A549 (cell line): ENCODE data around the gene SPANXD.

ENCODE experiments used
- BHLHE40 ChIP-seq: IDR thresholded peaks from 2 replicates; pipeline ENCODE4 v1.6.1; 2012; ENCODE audit warnings: low read depth, low read length, inconsistent platforms
- CHD2 ChIP-seq: fragments of 150-350 bp; IDR thresholded peaks from 2 replicates; pipeline ENCODE4 v1.6.1; 2014; ENCODE audit warnings: low read length; ENCODE audit not compliant: partially characterized antibody
- JUNB ChIP-seq: fragments of >200 bp; sonication (Bioruptor Twin); formaldehyde crosslinking; IDR thresholded peaks from 2 replicates; pipeline ENCODE4 v1.6.1; 2016
- MAFK ChIP-seq: fragments of 450-650 bp; IDR thresholded peaks from 2 replicates; pipeline ENCODE4 v1.6.1; 2014; ENCODE audit not compliant: partially characterized antibody
- PHF8 ChIP-seq: fragments of 200-600 bp; sonication (generic); IDR thresholded peaks from 2 replicates; pipeline ENCODE4 v1.6.1; 2016; ENCODE audit warnings: low read depth, mild to moderate bottlenecking, antibody characterized with exemption, moderate library complexity, borderline replicate concordance
- POLR2A ChIP-seq: IDR thresholded peaks from 2 replicates; pipeline ENCODE4 v1.6.1; 2012; ENCODE audit warnings: mild to moderate bottlenecking, low read length
- RCOR1 ChIP-seq: fragments of 150-350 bp; IDR thresholded peaks from 2 replicates; pipeline ENCODE4 v1.6.1; 2014; ENCODE audit warnings: antibody characterized with exemption, low read length, low read depth
- SMC3 ChIP-seq: fragments of >200 bp; sonication (Bioruptor Twin); formaldehyde crosslinking; IDR thresholded peaks from 3 replicates; pipeline ENCODE4 v1.6.1; 2018; ENCODE audit warnings: inconsistent platforms
- TF ChIP-seq, protein P1 (sequence below): fragments of >200 bp; sonication (Bioruptor Twin); formaldehyde crosslinking; IDR thresholded peaks from 3 replicates; pipeline ENCODE4 v1.5.1; 2016
- TF ChIP-seq, protein P2 (sequence below): fragments of >200 bp; sonication (Bioruptor Twin); formaldehyde crosslinking; IDR thresholded peaks from 3 replicates; pipeline ENCODE4 v1.6.1; 2016
- TF ChIP-seq, protein P3 (sequence below): fragments of 250-450 bp; sonication (Bioruptor Pico); IDR thresholded peaks from 2 replicates; pipeline ENCODE4 v1.5.0; 2021; ENCODE audit warnings: mild to moderate bottlenecking, moderate library complexity, borderline replicate concordance

DNA sequence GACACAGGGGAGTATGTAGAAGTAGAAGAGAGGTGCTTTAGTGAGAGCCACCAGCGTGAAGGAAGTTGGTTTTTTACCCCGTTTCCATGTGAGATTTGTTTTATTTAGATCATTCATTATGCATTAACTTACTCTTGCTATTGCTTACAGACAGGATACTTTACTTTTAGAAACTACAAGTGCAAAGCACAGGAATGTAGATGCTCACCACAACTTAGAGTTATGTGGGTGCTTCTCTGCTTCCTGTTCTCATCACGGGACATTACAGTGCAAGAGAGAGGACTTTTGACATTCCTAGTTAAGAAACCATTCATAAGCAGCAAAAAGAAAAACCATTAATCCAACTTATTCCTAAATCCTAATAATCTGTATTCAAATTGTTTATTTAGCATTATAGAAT, 25.6 kb upstream of the SPANXD start:
- no peak for TF ChIP-seq RCOR1
- TF ChIP-seq, protein P1, sequence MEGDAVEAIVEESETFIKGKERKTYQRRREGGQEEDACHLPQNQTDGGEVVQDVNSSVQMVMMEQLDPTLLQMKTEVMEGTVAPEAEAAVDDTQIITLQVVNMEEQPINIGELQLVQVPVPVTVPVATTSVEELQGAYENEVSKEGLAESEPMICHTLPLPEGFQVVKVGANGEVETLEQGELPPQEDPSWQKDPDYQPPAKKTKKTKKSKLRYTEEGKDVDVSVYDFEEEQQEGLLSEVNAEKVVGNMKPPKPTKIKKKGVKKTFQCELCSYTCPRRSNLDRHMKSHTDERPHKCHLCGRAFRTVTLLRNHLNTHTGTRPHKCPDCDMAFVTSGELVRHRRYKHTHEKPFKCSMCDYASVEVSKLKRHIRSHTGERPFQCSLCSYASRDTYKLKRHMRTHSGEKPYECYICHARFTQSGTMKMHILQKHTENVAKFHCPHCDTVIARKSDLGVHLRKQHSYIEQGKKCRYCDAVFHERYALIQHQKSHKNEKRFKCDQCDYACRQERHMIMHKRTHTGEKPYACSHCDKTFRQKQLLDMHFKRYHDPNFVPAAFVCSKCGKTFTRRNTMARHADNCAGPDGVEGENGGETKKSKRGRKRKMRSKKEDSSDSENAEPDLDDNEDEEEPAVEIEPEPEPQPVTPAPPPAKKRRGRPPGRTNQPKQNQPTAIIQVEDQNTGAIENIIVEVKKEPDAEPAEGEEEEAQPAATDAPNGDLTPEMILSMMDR, result no peak
- TF ChIP-seq POLR2A, result no peak
- TF ChIP-seq CHD2, result no peak
- TF ChIP-seq JUNB, result no peak
- no peak for TF ChIP-seq SMC3
- TF ChIP-seq, protein P2, sequence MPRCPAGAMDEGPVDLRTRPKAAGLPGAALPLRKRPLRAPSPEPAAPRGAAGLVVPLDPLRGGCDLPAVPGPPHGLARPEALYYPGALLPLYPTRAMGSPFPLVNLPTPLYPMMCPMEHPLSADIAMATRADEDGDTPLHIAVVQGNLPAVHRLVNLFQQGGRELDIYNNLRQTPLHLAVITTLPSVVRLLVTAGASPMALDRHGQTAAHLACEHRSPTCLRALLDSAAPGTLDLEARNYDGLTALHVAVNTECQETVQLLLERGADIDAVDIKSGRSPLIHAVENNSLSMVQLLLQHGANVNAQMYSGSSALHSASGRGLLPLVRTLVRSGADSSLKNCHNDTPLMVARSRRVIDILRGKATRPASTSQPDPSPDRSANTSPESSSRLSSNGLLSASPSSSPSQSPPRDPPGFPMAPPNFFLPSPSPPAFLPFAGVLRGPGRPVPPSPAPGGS, result no peak
- no peak for TF ChIP-seq PHF8
- TF ChIP-seq BHLHE40, result no peak
- TF ChIP-seq, protein P3, sequence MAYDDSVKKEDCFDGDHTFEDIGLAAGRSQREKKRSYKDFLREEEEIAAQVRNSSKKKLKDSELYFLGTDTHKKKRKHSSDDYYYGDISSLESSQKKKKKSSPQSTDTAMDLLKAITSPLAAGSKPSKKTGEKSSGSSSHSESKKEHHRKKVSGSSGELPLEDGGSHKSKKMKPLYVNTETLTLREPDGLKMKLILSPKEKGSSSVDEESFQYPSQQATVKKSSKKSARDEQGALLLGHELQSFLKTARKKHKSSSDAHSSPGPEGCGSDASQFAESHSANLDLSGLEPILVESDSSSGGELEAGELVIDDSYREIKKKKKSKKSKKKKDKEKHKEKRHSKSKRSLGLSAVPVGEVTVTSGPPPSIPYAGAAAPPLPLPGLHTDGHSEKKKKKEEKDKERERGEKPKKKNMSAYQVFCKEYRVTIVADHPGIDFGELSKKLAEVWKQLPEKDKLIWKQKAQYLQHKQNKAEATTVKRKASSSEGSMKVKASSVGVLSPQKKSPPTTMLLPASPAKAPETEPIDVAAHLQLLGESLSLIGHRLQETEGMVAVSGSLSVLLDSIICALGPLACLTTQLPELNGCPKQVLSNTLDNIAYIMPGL (CRISPR knock-in tag), result no peak
- no peak for TF ChIP-seq MAFK
